GM18499 (cell line): ENCODE data around the gene PCNX3.

Experiments
- ATAC-seq: cut with Tn5 transposase; IDR thresholded peaks from one replicate; pipeline ENCODE4 v1.9.1; 2021; ENCODE audit warnings: moderate number of reproducible peaks; ENCODE audit not compliant: insufficient read depth, unreplicated experiment

The PCNX3 gene

DNA sequence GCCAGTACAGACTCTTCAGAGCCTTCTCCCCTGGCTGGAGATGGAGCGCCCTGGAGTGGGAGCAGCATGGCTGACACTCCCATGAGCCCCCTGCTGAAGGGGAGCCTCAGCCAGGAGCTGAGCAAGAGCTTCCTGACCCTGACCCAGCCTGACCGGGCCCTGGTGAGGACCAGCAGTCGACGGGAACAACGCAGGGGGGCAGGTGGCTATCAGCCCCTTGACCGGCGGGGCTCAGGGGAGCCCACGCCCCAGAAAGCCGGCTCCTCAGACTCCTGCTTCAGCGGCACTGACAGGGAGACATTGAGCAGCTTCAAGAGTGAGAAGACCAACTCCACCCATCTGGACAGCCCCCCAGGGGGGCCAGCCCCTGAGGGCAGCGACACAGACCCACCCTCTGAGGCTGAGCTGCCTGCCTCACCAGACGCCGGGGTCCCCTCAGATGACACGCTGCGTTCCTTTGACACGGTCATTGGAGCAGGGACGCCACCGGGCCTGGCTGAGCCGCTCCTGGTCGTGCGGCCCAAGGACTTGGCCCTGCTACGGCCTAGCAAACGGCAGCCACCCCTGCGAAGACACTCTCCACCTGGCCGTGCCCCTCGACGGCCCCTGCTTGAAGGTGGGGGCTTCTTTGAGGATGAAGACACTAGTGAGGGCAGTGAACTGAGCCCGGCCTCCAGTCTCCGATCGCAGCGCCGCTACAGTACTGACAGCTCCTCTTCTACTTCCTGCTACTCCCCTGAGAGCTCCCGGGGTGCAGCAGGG lies 2.6 kb downstream of the PCNX3 start:
- no peak for ATAC-seq

GRCh38 chr11:65618763-65619162 lies 3.2 kb downstream of the PCNX3 start:
- no peak for ATAC-seq

GRCh38 chr11:65619281-65619928 lies 3.8 kb downstream of the PCNX3 start:
- ATAC-seq, result no peak

GRCh38 chr11:65620666-65621065 lies 5.1 kb downstream of the PCNX3 start:
- no peak for ATAC-seq

- no peak for ATAC-seq
Measured at GRCh38 chr11:65621460-65621859, 5.9 kb downstream of the PCNX3 start.

DNA sequence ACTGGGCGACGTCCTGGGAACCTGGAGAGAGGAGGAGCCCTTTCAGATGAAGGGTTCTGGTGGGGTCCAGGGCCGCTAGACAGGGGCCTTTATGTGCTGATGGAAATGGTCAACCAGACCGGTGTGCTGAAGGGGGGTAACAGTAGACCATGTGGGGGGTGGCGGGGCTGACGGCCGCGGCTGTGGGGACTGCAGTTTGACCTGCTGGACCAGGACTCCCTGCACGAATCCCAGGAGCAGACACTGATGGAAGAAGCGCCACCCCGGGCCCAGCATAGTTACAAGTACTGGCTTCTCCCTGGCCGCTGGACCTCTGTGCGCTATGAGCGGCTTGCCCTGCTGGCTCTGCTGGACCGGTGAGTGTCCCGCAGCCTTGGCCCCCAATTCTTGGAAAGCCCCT lies 6.4 kb downstream of the PCNX3 start:
- no peak for ATAC-seq

DNA sequence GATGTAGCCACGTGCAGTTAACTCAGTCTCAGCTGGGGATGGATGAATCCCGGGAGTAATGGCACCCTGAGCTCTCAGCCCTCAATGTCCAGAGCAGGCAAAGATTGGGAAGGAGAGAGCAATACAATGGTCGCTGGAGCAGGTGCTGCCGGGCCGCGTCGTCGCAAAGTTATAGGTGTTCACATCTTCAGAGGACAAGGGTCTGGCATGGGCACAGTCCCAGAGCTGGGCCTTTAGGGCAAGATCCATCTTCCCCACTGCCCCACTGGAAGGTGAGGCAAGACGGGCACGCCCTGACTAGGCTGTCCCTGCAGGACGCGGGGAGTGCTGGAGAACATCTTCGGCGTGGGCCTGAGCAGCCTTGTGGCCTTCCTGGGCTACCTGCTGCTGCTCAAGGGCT lies 7.6 kb downstream of the PCNX3 start:
- ATAC-seq, result no peak

DNA sequence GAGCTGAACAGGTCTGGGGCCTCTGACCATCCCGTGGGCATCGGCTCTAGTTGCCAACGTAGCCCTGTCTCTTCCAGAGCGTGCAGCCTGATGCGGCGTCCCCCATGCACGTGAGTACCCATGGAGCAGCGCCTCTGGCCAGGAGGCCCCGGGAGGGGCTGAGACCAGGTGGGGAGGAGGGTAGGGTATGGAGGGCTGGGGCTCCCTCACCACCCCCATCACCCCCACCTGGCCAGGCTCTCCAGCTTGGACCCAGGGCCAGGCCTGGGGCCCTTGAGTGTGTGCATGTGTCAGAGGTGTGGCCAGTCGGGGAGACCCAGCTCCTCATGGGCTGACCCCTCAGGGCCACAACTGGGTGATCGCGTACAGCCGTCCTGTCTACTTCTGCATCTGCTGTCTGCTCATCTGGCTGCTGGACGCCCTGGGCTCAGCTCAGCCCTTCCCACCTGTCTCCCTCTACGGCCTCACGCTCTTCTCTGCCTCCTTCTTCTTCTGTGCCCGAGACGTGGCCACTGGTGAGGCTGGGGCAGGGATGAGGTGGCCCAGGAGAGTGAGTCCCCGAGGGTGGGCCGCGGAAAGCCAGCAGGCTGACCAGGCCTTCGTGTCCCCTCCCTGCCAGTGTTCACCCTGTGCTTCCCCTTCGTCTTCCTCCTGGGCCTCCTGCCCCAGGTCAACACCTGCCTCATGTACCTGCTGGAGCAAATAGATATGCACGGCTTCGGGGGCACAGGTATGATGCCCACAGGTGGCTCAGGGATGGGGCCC lies 8.5 kb downstream of the PCNX3 start:
- ATAC-seq, result no peak

DNA sequence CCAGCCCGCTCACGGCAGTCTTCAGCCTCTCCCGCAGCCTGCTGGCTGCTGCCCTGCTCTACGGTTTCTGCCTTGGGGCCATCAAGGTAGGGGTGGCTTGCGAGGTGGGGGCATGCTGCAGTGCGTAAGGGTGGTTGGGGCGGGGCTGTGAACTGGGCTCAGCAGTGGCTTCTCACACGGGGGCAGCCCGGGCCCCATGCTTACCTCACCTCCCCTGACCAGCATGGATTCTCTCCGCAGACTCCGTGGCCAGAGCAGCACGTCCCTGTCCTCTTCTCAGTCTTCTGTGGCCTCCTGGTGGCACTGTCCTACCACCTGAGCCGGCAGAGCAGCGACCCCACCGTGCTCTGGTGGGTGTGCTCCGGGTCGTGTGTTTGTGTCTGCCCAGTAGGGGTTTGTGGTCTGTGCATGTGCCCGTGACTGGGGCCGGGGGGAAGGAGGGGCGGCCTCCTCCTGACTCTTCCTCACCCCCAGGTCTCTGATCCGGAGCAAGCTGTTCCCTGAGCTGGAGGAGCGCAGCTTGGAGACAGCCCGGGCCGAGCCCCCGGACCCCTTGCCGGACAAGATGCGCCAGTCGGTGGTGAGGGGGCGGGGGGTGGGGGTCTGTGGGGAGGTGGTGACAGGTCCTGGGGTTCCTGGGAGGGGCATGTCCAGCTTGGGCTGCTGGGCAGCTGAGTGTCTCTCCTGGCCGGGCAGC lies 9.5 kb downstream of the PCNX3 start:
- ATAC-seq, result no peak

DNA sequence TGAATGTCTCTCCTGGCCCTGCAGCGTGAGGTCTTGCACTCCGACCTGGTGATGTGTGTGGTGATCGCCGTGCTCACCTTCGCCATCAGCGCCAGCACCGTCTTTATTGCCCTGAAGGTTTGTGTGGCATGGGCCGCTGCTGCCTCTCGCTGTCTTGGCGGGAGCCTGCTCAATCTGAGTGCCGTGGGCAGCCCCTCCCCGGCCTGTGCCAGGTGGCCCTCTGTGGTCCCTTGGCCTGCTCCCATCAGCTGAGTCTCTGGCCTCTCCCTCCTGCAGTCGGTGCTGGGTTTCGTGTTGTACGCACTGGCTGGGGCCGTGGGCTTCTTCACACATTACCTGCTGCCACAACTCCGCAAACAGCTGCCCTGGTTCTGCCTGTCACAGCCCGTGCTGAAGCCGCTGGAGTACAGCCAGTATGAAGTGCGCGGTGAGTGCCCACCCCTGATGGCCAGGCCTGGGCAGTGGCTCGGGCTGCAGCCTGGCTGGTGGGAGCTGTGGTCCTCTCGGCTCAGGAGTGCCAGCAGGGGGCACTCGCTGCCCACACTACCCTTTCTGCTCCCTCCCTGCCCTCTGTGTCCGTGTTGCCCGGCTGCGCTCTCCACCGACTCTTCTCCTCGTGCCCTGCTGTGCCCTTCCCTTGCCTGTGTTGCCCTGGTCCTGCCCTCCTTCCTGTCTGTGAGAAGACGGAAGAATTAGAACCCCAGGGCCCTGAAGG lies 10.2 kb downstream of the PCNX3 start:
- ATAC-seq, result no peak

DNA sequence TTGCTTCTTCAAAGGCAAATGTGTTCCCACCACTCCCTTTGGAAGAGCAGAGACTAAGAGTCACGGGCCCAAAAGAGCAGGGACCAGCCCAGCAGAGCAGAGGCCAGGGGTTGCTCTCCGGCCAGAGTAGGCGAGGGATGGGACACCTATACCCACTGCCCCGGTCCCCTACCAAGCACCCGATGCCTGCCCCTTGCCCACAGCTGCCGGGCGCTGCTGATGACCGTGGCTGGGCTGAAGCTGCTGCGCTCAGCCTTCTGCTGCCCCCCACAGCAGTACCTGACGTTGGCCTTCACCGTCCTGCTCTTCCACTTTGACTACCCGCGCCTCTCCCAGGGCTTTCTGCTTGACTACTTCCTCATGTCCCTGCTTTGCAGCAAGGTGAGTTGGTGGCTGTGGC lies 11.6 kb downstream of the PCNX3 start:
- ATAC-seq, result no peak

GRCh38 chr11:65629579-65629978 lies 14.0 kb downstream of the PCNX3 start:
- ATAC-seq, result no peak

DNA sequence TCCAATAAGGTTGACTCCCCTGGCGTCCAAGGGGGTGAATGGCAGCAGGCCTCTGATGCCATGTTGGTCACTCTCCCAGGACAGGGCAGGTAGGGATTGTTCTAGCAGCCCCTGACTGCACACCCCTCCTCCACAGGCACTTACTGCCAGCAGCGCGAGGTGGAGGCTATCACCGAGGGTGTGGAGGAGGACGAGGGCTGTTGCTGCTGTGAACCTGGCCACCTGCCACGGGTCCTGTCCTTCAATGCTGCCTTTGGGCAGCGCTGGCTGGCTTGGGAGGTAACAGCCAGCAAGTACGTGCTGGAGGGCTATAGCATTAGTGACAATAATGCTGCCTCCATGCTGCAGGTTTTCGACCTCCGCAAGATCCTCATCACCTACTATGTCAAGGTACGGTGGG lies 14.6 kb downstream of the PCNX3 start:
- no peak for ATAC-seq

DNA sequence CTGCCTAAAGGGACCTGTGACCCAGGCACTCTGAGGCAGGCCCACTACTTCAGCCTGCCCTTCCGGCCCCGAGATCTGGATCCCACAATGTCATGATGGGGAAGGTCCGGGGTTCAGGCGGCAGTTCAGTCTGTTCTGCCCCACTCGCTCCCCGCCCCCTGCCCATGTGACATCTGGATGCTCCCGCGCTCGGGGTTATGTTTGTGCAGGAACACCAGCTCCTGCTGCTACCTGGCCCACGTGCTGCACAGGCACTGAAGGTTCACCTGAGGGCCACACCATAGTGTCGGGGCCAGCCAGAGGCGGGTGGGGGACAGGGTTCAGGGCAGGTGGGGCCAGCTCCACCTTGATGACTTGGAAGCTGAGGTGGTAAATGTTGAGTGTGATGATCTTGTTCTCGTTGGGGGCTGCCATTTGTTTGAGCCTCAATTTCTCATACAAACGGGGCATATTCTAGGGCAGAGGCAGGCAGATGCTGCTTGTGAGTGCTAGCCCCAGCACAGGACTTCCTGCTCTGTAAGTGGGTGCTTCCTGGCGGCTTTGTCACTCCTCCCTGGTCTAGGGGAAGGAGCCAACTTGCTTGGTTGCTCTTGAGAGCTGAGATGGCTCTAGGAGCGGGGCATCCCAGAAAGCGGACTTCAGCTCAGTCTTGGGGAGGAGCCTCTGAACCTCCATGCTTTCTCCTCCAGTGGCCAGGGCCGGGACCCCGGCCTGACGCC lies 18.0 kb downstream of the PCNX3 start:
- no peak for ATAC-seq

- no peak for ATAC-seq
Measured at GRCh38 chr11:65634109-65634436, 18.5 kb downstream of the PCNX3 start.

DNA sequence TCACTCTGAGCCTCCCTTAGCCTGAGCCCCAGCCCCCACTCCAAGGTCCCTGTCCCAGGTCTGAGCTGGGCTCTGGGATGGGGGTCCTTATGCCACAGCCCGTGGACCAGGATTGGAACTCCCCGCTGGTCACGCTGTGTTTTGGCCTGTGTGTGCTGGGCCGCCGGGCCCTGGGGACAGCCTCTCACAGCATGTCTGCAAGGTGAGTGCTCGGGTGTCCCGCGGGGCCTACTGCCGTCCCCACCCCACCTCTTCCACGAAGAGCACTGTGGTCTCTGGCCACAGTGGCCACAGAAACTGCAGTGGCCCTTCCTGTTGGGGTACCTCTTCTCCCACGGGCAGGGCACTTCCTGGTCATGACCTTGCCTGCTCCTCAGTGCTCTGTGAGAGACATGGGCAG lies 18.9 kb downstream of the PCNX3 start:
- ATAC-seq, result no peak

DNA sequence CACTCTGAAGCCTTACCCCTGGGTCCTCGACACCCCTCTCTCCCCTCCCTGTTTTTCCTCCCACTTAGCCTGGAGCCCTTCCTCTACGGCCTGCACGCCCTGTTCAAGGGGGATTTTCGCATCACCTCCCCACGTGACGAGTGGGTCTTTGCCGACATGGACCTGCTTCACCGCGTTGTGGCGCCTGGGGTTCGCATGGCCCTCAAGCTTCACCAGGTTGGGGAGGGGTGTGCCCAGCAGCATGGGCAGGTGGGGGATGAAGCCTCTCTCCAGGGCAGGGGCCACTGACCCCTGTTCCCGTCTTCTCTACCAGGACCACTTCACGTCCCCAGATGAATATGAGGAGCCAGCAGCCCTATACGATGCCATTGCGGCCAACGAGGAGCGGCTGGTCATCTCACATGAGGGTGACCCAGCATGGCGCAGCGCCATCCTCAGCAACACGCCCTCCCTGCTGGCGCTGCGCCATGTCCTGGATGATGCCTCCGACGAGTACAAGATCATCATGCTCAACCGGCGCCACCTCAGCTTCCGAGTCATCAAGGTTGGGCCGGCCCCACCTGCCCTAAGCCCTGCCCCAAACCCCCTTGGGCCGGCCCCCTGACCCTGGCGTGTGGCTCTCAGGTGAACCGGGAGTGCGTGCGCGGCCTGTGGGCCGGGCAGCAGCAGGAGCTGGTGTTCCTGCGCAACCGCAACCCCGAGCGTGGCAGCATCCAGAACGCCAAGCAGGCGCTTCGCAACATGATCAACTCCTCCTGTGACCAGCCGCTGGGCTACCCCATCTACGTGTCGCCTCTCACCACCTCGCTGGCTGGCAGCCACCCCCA lies 19.5 kb downstream of the PCNX3 start:
- ATAC-seq, result no peak

GRCh38 chr11:65636108-65637031 lies 20.8 kb downstream of the PCNX3 start:
- no peak for ATAC-seq
